Measurements from ENCODE around the gene CREM. TPM values are rescaled to one million over a fixed set of nuclear protein-coding genes. Genes with fewer than 3 reads are reported as not detected.

CREM gene
- total and polyA plus RNA-seq, 2 experiments from 2014 or later, result 41.9 to 53.2 TPM

- Histone ChIP-seq H4K20me1 (ENCODE audit: insufficient read depth, poor library complexity, severe bottlenecking) (no peaks in the 10 kb centered on the region), H3K36me3 (replicated peaks; ENCODE audit: insufficient read depth, low read depth) (no peaks in the 10 kb centered on the region), H3K9me2 (replicated peaks; ENCODE audit: insufficient read depth) (no peaks in the 10 kb centered on the region), H2AFZ (no peak overlapping the region), H3K4me3 (no peak overlapping the region), H3K27ac (no peak overlapping the region), H3K79me2 (no peaks in the 10 kb centered on the region), H3K9me3 (ENCODE audit: low read depth) (no peaks in the 10 kb centered on the region), H3K4me2 (no peak overlapping the region), H3K4me1 (ENCODE audit: insufficient read depth) (no peaks in the 10 kb centered on the region), H3K27me3 (no peaks in the 10 kb centered on the region)
- 32% methylated on average over 3 of the region's 3 CpGs for WGBS (ENCODE audit: low lambda C conversion rate, missing lambda C conversion rate)
- TF ChIP-seq EZH2phosphoT487 (IDR thresholded peaks at IDR 0.05; ENCODE audit: low read depth, severe bottlenecking, unreplicated experiment), result no peak
- TF ChIP-seq EZH2 (IDR thresholded peaks at IDR 0.05; ENCODE audit: borderline replicate concordance), result no peak
- TF ChIP-seq CTCF (IDR thresholded peaks at IDR 0.05; ENCODE audit: poor library complexity), result peak; percentile 56
- DNase-seq (ENCODE audit: low spot score), result peak; percentile 37
Observed at GRCh38 chr10:35236739-35237138, 110.1 kb downstream of the CREM start.

GRCh38 chr10:35237766-35238512 lies 111.3 kb downstream of the CREM start:
- Histone ChIP-seq H3K9me3 (ENCODE audit: low read depth) (no peaks in the 10 kb centered on the region), H3K4me3 (no peak overlapping the region), H3K79me2 (no peaks in the 10 kb centered on the region), H3K4me1 (ENCODE audit: insufficient read depth) (no peaks in the 10 kb centered on the region), H3K27ac (no peak overlapping the region), H3K9me2 (replicated peaks; ENCODE audit: insufficient read depth) (no peaks in the 10 kb centered on the region), H3K27me3 (no peaks in the 10 kb centered on the region), H3K36me3 (replicated peaks; ENCODE audit: insufficient read depth, low read depth) (no peaks in the 10 kb centered on the region), H2AFZ (no peak overlapping the region), H4K20me1 (ENCODE audit: insufficient read depth, poor library complexity, severe bottlenecking) (no peaks in the 10 kb centered on the region), H3K4me2 (no peak overlapping the region)
- 94% methylated on average over 15 of the region's 15 CpGs for WGBS (ENCODE audit: low lambda C conversion rate, missing lambda C conversion rate)
- no peak for DNase-seq (ENCODE audit: low spot score)
- TF ChIP-seq CTCF (IDR thresholded peaks at IDR 0.05; ENCODE audit: poor library complexity) (no peak), EZH2phosphoT487 (IDR thresholded peaks at IDR 0.05; ENCODE audit: low read depth, severe bottlenecking, unreplicated experiment) (no peak), EZH2 (IDR thresholded peaks at IDR 0.05; ENCODE audit: borderline replicate concordance) (no peak)

- H3K9me3 ChIP-seq (ENCODE audit: low read depth), result no peaks in the 10 kb centered on the region
- no peaks in the 10 kb centered on the region for H3K36me3 ChIP-seq (replicated peaks; ENCODE audit: insufficient read depth, low read depth)
- TF ChIP-seq EZH2phosphoT487 (IDR thresholded peaks at IDR 0.05; ENCODE audit: low read depth, severe bottlenecking, unreplicated experiment) (no peak), EZH2 (IDR thresholded peaks at IDR 0.05; ENCODE audit: borderline replicate concordance) (no peak), CTCF (IDR thresholded peaks at IDR 0.05; ENCODE audit: poor library complexity) (no peak)
- no peak overlapping the region for H3K4me2 ChIP-seq
- no peaks in the 10 kb centered on the region for H3K9me2 ChIP-seq (replicated peaks; ENCODE audit: insufficient read depth)
- no peak overlapping the region for H3K4me3 ChIP-seq
- no peaks in the 10 kb centered on the region for H4K20me1 ChIP-seq (ENCODE audit: insufficient read depth, poor library complexity, severe bottlenecking)
- H3K27ac ChIP-seq, result no peak overlapping the region
- no peaks in the 10 kb centered on the region for H3K27me3 ChIP-seq
- WGBS (ENCODE audit: low lambda C conversion rate, missing lambda C conversion rate), result 91% methylated on average over 2 of the region's 2 CpGs
- no peaks in the 10 kb centered on the region for H3K4me1 ChIP-seq (ENCODE audit: insufficient read depth)
- H2AFZ ChIP-seq, result no peak overlapping the region
- H3K79me2 ChIP-seq, result no peaks in the 10 kb centered on the region
- no peak for DNase-seq (ENCODE audit: low spot score)
Observed at GRCh38 chr10:35244549-35244948, 117.9 kb downstream of the CREM start.

All from hepatocyte (in vitro differentiated cells).